NB4 (cell line): ENCODE results near the gene ZNF506.

Experiments used
- CTCF ChIP-seq: IDR thresholded peaks from one replicate; pipeline ENCODE4 v1.5.1; 2012; ENCODE audit warnings: low read depth, low read length
- POLR2A ChIP-seq: IDR thresholded peaks from 2 replicates; pipeline ENCODE4 v1.6.1; 2011; ENCODE audit warnings: mild to moderate bottlenecking; ENCODE audit not compliant: insufficient read length; ENCODE audit errors: extremely low read depth

GRCh38 chr19:19821366-19821951 is at the start of gene ZNF506:
- no peak for TF ChIP-seq CTCF
- no peak for TF ChIP-seq POLR2A
